GM21786 (cell line): Measurements from ENCODE around the gene AHSP.
A peak's percentile ranks its signal among the peaks of the same experiment; 100 is the strongest.
"Not testable (repeated sequence)": the region's sequence is repeated elsewhere in the genome, so short reads cannot be mapped to it uniquely, and the experiment has no call there.

ENCODE experiments used
- ATAC-seq: cut with Tn5 transposase; IDR thresholded peaks from one replicate; pipeline ENCODE4 v1.9.1; 2021; ENCODE audit not compliant: unreplicated experiment

The AHSP gene

DNA sequence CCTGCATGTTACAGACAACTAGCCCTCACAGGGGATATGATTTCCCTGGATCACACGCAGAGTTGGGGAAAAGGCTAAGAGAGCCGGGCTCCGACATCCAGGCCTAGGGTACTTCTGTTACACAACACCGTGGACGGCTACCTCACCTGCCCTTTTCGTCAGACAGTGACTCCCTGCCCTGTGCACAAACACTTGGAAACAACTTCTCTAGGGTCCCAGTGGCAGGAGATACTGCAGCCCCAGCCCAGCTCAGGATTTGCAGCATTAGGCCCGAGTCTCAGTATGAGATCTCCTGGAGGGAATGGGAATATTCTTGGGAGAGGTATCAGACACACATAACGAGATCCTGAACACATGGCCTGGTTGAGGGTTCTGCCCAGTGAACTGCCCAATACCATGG is 27.8 kb upstream of the AHSP start:
- ATAC-seq, result no peak

GRCh38 chr16:31501226-31501965 is 26.3 kb upstream of the AHSP start:
- ATAC-seq, result no peak

- ATAC-seq, result no peak
These were observed 25.7 kb upstream of the AHSP start for GRCh38 chr16:31501966-31502348.

GRCh38 chr16:31502981-31503380 is 24.7 kb upstream of the AHSP start:
- ATAC-seq, result no peak

- ATAC-seq, result not testable (repeated sequence)
These were observed 24.1 kb upstream of the AHSP start for GRCh38 chr16:31503555-31503954.

- no peak for ATAC-seq
These were observed 23.5 kb upstream of the AHSP start for GRCh38 chr16:31504159-31504558.

- peak; percentile 46 for ATAC-seq
These were observed 22.2 kb upstream of the AHSP start for GRCh38 chr16:31505483-31505882.

DNA sequence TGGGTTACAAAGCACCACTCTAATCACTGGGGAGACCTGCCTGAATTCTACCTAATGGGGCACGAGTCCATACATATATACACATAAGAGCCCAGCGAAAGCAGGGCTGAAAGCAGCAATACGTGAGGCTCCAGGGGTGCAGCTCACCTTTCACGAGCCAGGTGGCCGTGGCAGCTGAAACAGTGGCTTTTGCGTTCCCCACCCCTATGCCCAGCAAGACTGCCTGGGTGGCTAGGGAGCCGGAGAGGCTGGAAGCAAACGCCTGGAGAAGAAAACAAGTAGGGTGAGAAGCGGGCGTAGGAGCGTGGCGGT is 20.1 kb upstream of the AHSP start:
- ATAC-seq, result no peak

DNA sequence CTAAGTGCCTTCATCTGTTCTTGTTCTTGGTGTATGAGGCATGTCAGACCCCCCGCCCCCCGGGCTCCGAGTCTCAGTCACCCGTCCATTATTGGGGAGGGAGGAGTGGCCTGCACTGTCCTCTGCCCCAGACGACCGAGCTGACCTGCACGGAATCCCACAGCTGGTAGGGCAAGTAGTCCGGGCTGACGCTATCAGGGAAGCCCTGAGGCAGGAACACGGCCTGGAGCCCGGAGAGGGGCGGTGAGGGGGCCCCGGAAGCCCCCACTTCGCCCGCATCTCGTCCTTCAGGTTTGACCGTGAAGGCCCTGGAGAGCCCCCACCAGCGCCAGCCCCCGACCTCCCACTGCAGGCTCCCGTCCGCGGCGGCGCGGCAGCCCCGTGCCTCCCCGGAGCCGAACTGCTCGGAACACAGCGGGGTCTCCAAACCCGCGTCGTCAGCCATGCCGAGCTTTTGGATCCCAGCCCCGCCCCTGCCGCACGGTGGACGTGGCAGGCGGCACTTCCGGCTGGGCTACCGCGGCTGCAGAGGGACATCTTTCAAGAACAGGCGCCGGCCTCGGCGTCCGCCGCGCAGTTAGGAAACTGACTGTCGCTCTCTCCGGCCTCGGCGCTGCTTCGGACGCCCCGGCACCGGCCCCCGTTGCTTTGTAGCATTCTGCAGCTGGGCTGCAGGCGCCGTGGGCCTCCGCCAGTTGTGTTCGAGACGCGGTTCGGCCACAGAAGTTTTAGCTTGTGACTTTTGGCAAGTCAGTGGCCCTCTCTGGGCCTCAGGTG is 19.6 kb upstream of the AHSP start, which contains the start of gene RUSF1:
RUSF1 (minus strand) TSS at position 463 of the 777 bp plus-strand sequence; CDS start at position 445, 18 bp downstream.
- peak; percentile 83 for ATAC-seq

DNA sequence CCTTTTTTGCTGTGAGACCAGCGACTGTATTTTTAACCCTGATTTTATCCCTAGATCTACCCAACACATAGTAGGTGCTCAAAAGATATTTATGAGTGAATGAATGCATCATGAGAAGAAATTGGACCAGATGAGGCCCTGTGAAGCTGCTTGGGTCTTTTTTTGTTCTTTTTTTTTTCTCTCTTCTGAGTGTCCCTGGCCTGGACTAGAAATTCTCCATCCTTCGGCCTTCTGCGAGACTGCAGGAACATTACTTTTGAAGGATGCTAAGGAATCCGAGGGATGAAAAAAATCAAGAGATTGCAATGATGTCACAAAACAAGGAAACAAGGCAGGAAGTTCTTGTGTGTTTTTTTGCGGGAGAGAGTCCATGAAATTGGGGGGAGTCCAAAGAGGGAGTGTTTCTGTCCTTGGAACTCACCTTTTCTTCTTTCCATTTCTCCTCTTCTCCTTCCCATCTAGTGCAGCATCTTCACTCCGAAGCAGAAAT is 18.9 kb upstream of the AHSP start:
- ATAC-seq, result peak; percentile 13

DNA sequence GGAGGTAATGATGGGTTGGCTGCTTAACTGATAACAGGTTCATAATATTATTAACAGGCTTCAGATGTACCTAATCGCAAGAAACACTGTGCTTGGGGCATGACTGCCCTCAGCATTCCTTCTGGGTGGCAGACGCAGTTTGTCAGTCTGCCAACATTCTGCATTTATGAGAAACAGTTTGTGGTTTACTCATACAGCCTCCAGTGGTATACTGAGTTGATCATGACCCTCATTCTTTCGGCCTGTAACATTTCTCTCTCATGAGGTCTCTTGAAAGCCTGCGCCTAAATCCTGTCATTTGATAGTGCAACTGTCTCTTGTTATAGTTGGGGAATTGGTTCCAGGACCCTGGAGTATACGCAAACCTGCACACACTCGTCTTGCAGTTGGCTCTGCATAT is 14.6 kb upstream of the AHSP start:
- ATAC-seq, result no peak

DNA sequence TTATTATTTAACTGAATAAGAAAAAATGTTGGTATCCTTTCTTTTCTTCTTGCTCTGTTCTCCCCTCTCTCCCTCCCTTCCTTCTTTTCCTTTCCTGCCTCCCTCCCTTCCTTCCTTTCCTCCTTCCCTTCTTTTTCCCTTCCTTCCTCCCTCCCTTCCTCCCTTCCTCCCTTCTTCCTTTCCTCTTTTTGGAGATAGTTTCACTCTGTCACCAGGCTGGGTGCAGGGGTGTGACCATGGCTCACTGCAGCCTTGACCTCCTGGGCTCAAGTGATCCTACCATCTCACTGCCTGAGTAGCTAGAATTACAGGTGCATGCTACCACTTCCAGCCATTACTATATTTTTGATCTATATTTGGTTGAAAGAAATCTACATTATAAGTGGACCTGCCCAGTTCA is 13.8 kb upstream of the AHSP start:
- ATAC-seq, result no peak

GRCh38 chr16:31517800-31518402 is 9.8 kb upstream of the AHSP start:
- no peak for ATAC-seq

- no peak for ATAC-seq
These were observed 7.8 kb upstream of the AHSP start for GRCh38 chr16:31519759-31520431.

GRCh38 chr16:31521368-31521767 is 6.3 kb upstream of the AHSP start:
- ATAC-seq, result no peak

DNA sequence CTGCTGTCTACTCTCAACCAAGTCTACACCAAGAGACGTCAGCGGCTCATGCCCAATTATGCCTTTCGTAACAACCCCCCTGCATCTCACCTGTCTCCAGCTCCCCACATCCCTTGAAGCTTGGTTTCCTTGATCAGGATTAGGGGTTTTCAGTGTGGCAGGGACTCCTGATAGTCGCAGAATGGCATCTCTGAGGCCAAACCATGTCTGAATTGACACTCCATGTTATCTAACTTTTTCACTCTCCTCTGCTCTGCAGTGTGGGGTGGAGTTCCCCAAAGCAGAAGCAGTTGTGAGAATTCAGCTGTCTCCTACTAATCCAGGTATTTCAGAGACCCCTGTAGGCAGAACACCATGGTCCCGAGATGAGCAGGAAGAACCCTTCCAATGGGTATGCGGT is 5.6 kb upstream of the AHSP start:
- ATAC-seq, result no peak

DNA sequence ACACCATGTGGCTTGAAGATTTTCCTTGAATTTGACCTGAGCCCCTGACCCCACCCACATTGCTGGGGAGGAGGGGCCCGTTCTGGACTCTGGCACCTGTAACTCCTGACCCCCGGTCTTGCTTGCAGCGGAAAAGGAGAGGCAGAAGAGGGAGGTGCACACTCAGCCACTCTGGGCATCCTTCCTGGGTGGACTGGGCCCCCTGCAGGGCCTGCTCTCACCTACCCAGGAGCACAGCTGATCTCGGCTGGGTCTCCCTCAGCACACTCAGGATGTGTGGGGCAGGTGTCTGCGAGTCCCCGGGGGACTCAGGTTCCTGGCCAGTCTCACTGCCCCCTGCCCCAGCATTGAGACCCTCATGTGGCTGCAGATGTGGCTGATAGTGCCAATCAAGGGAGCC is 3.9 kb upstream of the AHSP start:
- ATAC-seq, result not testable (repeated sequence)

DNA sequence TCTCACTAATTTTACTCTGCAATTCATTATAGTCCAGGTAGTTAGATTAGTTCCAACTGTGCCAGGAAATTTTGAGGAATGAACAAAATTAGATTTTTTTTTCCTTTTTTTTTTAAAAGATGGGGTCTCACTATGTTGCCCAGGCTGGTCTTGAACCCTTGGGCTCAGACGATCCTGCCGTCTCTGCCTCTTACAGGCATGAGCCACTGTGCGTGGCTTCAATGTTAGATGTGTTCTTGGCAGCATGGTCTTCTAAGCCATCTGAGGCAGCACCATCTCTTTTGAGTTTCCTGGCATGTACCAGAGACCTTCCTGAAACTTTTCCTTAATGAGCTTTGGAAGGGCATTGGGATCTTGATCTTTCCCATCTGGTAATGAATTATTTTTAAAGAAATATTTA is 2.6 kb upstream of the AHSP start:
- no peak for ATAC-seq

GRCh38 chr16:31528523-31529107 is 915 bp downstream of the AHSP start:
- no peak for ATAC-seq

GRCh38 chr16:31529108-31529936 is 1.6 kb downstream of the AHSP start:
- ATAC-seq, result no peak
